Dermis blood vessel endothelial cell (primary cell): ENCODE results near the gene OPRM1. TPM values are rescaled to one million over a fixed set of nuclear protein-coding genes. Genes with fewer than 3 reads are reported as not detected.
A peak's percentile ranks its signal among the peaks of the same experiment; 100 is the strongest.
"Not testable (repeated sequence)": the region's sequence is repeated elsewhere in the genome, so short reads cannot be mapped to it uniquely, and the experiment has no call there.

ENCODE experiments used
- DNase-seq: peaks from one replicate; pipeline ENCODE4 v3.0.0; 2010
- total RNA-seq: library from RNA; depleted of rRNA; stranded (reverse); fragments of >200 nt; gene quantifications from 2 replicates; pipeline ENCODE4 v1.2.3, GENCODE V29; 2014

The OPRM1 gene
- total RNA-seq, 1 donor from 2014 or later = not detected

GRCh38 chr6:154156135-154156896 is 117.3 kb downstream of the OPRM1 start:
- DNase-seq = peak; percentile 74

- no peak for DNase-seq
Observed at GRCh38 chr6:154157082-154157481, 118.0 kb downstream of the OPRM1 start.

GRCh38 chr6:154157706-154158105 is 118.7 kb downstream of the OPRM1 start:
- DNase-seq = no peak

GRCh38 chr6:154159126-154159525 is 120.1 kb downstream of the OPRM1 start:
- no peak for DNase-seq

GRCh38 chr6:154161689-154162088 is 122.6 kb downstream of the OPRM1 start:
- no peak for DNase-seq

GRCh38 chr6:154164397-154164796 is 125.4 kb downstream of the OPRM1 start:
- peak; percentile 17 for DNase-seq

- no peak for DNase-seq
Observed at GRCh38 chr6:154165478-154165877, 126.4 kb downstream of the OPRM1 start.

GRCh38 chr6:154166140-154166539 is 127.1 kb downstream of the OPRM1 start:
- DNase-seq = no peak

GRCh38 chr6:154167126-154167525 is 128.1 kb downstream of the OPRM1 start:
- DNase-seq = no peak

- no peak for DNase-seq
Observed at GRCh38 chr6:154169193-154169847, 130.3 kb downstream of the OPRM1 start.

GRCh38 chr6:154170106-154170505 is 131.1 kb downstream of the OPRM1 start:
- no peak for DNase-seq

- not testable (repeated sequence) for DNase-seq
Observed at GRCh38 chr6:154172393-154172792, 133.4 kb downstream of the OPRM1 start.

GRCh38 chr6:154179434-154179833 is 140.4 kb downstream of the OPRM1 start:
- no peak for DNase-seq

- DNase-seq = no peak
Observed at GRCh38 chr6:154187203-154187602, 148.2 kb downstream of the OPRM1 start.

- no peak for DNase-seq
Observed at GRCh38 chr6:154187714-154188113, 148.7 kb downstream of the OPRM1 start.

GRCh38 chr6:154196333-154196885 is 157.4 kb downstream of the OPRM1 start:
- no peak for DNase-seq

GRCh38 chr6:154197196-154197860 is 158.3 kb downstream of the OPRM1 start:
- DNase-seq = no peak

- DNase-seq = not testable (repeated sequence)
Observed at GRCh38 chr6:154201688-154202087, 162.6 kb downstream of the OPRM1 start.

GRCh38 chr6:154202339-154202738 is 163.3 kb downstream of the OPRM1 start:
- DNase-seq = no peak

GRCh38 chr6:154202958-154203357 is 163.9 kb downstream of the OPRM1 start:
- DNase-seq = no peak

- no peak for DNase-seq
Observed at GRCh38 chr6:154206141-154206540, 167.1 kb downstream of the OPRM1 start.

GRCh38 chr6:154206996-154207395 is 168.0 kb downstream of the OPRM1 start:
- DNase-seq = no peak

- DNase-seq = no peak
Observed at GRCh38 chr6:154209555-154209954, 170.5 kb downstream of the OPRM1 start.
